Rectal smooth muscle tissue (tissue), 1 donor: ENCODE results near the gene DLEC1.
"Not testable (repeated sequence)": the region's sequence is repeated elsewhere in the genome, so short reads cannot be mapped to it uniquely, and the experiment has no call there.

Source experiments
- H3K27ac ChIP-seq: one replicate; pipeline ENCODE4 v1.7.0; 2013; ENCODE audit warnings: low read depth, low read length, inconsistent platforms
- H3K27me3 ChIP-seq: one replicate; pipeline ENCODE4 v1.7.0; 2013; ENCODE audit warnings: low read length; ENCODE audit not compliant: control insufficient read depth, insufficient read depth
- H3K36me3 ChIP-seq: one replicate; pipeline ENCODE4 v1.7.0; 2013; ENCODE audit warnings: low read length; ENCODE audit not compliant: control insufficient read depth, insufficient read depth
- H3K4me1 ChIP-seq: one replicate; pipeline ENCODE4 v1.7.0; 2013; ENCODE audit warnings: low read length; ENCODE audit not compliant: control insufficient read depth, insufficient read depth
- H3K4me3 ChIP-seq: one replicate; pipeline ENCODE4 v1.7.0; 2013; ENCODE audit warnings: low read length
- H3K9ac ChIP-seq: one replicate; pipeline ENCODE4 v1.7.0; 2013; ENCODE audit warnings: low read length

Gene DLEC1

DNA sequence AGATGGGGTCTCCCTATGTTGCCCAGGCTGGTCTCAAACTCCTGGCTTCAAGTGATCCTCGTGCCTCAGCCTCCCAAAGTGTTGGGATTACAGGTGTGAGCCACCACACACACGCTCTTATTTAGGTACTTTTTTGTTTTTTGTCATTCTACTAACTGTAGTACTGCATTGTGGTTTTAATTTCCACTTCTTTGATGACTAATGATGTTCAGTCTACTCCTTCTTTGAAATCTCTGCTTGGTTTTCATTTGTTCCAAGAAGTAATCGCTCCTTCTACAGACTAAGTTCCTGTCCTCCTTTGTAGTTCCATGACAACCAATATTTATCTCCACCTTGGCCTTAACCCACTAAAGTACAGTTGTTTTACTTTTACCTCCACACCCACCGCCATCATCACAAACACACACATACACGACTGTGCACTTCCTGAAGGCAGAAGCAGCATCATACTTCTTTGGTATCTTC is 529 bp upstream of the DLEC1 start:
- Histone ChIP-seq H3K9ac (no peak overlapping the region), H3K36me3 (no peaks in the 10 kb centered on the region), H3K4me1 (no peaks in the 10 kb centered on the region), H3K4me3 (peak overlapping the region; percentile 80), H3K27me3 (no peaks in the 10 kb centered on the region), H3K27ac (no peak overlapping the region)

DNA sequence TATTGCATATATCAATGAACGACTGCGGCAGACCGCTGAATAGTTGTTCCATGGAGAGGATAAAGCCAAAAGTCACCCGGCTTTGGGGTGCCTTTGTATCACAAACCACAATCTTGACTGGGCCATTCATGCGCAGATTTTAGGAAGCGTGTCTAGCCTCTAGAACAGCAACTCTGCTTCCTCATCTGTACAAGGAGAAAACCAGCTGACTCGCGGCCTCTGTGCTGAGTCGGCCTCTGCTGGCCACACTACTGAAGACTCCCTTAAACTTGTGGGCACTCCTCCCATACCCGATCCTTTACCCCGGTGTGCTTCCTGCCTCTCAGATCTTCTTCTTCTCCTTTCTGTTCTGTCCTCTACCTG is 872 bp downstream of the DLEC1 start:
- H3K27ac ChIP-seq = no peak overlapping the region
- no peak overlapping the region for H3K9ac ChIP-seq
- no peaks in the 10 kb centered on the region for H3K4me1 ChIP-seq
- H3K4me3 ChIP-seq = peak overlapping the region; percentile 80
- no peaks in the 10 kb centered on the region for H3K27me3 ChIP-seq
- no peaks in the 10 kb centered on the region for H3K36me3 ChIP-seq

GRCh38 chr3:38040401-38040800 is 1.4 kb downstream of the DLEC1 start:
- Histone ChIP-seq H3K9ac (no peak overlapping the region), H3K4me3 (peak overlapping the region; percentile 80), H3K36me3 (no peaks in the 10 kb centered on the region), H3K27me3 (no peaks in the 10 kb centered on the region), H3K4me1 (no peaks in the 10 kb centered on the region), H3K27ac (no peak overlapping the region)

GRCh38 chr3:38043486-38043885 is 4.5 kb downstream of the DLEC1 start:
- H3K4me3 ChIP-seq = no peak overlapping the region
- no peak overlapping the region for H3K27ac ChIP-seq
- H3K27me3 ChIP-seq = no peaks in the 10 kb centered on the region
- H3K9ac ChIP-seq = no peak overlapping the region
- H3K4me1 ChIP-seq = no peaks in the 10 kb centered on the region
- no peaks in the 10 kb centered on the region for H3K36me3 ChIP-seq

DNA sequence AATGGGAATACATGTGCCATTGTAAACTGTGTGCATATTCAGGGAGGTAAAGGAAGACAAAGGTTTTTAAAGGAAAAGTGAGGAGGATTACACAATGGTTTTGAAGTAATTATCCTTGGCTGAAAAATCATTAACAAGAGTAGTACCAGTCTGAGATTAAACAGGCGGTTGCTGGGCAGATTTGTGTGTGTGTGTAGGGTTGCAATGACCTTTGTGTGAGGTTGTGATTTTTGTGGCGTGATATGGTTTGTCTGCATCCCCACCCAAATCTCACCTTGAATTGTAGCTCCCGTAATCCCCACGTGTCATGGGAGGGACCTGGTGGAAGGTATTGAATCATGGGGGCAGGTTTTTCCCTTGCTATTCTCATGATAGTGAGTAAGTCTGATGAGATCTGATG is 7.0 kb downstream of the DLEC1 start:
- Histone ChIP-seq H3K27me3 (no peaks in the 10 kb centered on the region), H3K27ac (no peak overlapping the region), H3K4me3 (no peak overlapping the region), H3K36me3 (no peaks in the 10 kb centered on the region), H3K9ac (no peak overlapping the region), H3K4me1 (no peaks in the 10 kb centered on the region)

GRCh38 chr3:38046821-38047220 is 7.8 kb downstream of the DLEC1 start:
- H3K36me3 ChIP-seq = no peaks in the 10 kb centered on the region
- no peak overlapping the region for H3K4me3 ChIP-seq
- H3K27ac ChIP-seq = no peak overlapping the region

GRCh38 chr3:38047896-38048295 is 8.9 kb downstream of the DLEC1 start:
- Histone ChIP-seq H3K27ac (no peak overlapping the region), H3K27me3 (no peaks in the 10 kb centered on the region), H3K4me3 (no peak overlapping the region), H3K4me1 (no peaks in the 10 kb centered on the region), H3K36me3 (no peaks in the 10 kb centered on the region), H3K9ac (no peak overlapping the region)

More at GRCh38 chr3:38046821-38047220, 7.8 kb downstream of the DLEC1 start:
- no peaks in the 10 kb centered on the region for H3K27me3 ChIP-seq
- no peaks in the 10 kb centered on the region for H3K4me1 ChIP-seq
- no peak overlapping the region for H3K9ac ChIP-seq

- Histone ChIP-seq H3K4me3 (no peak overlapping the region), H3K4me1 (no peaks in the 10 kb centered on the region), H3K9ac (no peak overlapping the region), H3K36me3 (no peaks in the 10 kb centered on the region), H3K27ac (no peak overlapping the region), H3K27me3 (no peaks in the 10 kb centered on the region)
These were observed 10.5 kb downstream of the DLEC1 start for GRCh38 chr3:38049358-38050126.

DNA sequence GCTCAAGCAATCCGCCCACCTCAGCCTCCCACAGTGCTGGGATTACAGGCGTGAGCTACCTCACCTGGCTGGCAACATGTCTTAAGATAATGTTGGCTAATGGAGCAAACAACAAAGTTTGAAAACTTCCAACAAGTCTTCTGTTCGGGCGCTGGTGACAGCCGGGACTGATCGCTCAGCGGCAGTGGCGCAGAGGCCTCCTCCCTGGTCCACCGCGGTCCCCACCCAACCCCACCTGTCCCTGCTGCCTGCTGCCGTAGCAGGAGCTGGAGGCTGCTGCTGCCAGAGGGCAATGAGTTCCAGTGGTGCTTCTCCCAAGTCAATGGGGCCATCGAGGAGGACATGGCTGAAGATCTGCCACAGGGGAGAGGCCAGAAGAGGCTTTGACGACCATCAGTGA is 12.1 kb downstream of the DLEC1 start:
- Histone ChIP-seq H3K36me3 (no peaks in the 10 kb centered on the region), H3K9ac (no peak overlapping the region), H3K4me3 (no peak overlapping the region), H3K27me3 (no peaks in the 10 kb centered on the region), H3K27ac (no peak overlapping the region), H3K4me1 (no peaks in the 10 kb centered on the region)

- not testable (repeated sequence) for H3K27ac ChIP-seq, H3K36me3 ChIP-seq, H3K27me3 ChIP-seq, H3K9ac ChIP-seq, H3K4me3 ChIP-seq, H3K4me1 ChIP-seq
These were observed 14.3 kb downstream of the DLEC1 start for GRCh38 chr3:38053286-38053685.

GRCh38 chr3:38053813-38054498 is 14.9 kb downstream of the DLEC1 start:
- not testable (repeated sequence) for H3K4me3 ChIP-seq, H3K36me3 ChIP-seq, H3K27me3 ChIP-seq, H3K4me1 ChIP-seq, H3K27ac ChIP-seq, H3K9ac ChIP-seq

- Histone ChIP-seq H3K27ac (no peak overlapping the region), H3K27me3 (no peaks in the 10 kb centered on the region), H3K4me1 (no peaks in the 10 kb centered on the region), H3K36me3 (no peaks in the 10 kb centered on the region), H3K9ac (no peak overlapping the region), H3K4me3 (no peak overlapping the region)
These were observed 15.5 kb downstream of the DLEC1 start for GRCh38 chr3:38054499-38055001.

DNA sequence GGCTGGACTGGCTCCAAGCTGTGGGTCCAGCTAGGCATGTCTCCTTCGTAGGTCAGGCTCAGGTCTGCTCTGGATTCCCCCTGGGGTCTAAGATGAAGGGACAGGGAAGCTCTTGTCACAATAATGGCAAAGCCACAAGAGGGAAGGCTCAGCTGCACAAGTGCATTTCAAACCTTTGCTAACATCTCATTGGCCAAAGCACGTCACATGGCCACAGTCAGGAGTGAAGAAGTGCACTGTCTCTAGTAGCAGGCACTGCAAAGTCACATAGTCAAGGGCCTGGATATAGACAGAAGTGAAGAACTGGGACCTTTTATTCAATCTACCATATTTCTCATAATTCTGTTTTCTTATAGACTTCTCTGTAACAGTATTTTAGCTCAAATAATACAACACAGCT is 20.1 kb downstream of the DLEC1 start:
- no peak overlapping the region for H3K4me3 ChIP-seq

More for the DNA sequence above, 20.1 kb downstream of the DLEC1 start:
- Histone ChIP-seq H3K27ac (no peak overlapping the region), H3K27me3 (no peaks in the 10 kb centered on the region), H3K9ac (no peak overlapping the region), H3K4me1 (no peaks in the 10 kb centered on the region), H3K36me3 (no peaks in the 10 kb centered on the region)
